Measurements from ENCODE around the gene LIN7C.

- TF ChIP-seq CTCF (conservative IDR thresholded peaks at IDR 0.05; ENCODE audit: low read length): no peak
- TF ChIP-seq EZH2phosphoT487 (IDR thresholded peaks at IDR 0.05; ENCODE audit: borderline replicate concordance): no peak
These were observed 35.2 kb upstream of the LIN7C start for GRCh38 chr11:27541790-27542189.

Data from Loucy (cell line).